ENCODE data around the gene PLCXD3.

DNA sequence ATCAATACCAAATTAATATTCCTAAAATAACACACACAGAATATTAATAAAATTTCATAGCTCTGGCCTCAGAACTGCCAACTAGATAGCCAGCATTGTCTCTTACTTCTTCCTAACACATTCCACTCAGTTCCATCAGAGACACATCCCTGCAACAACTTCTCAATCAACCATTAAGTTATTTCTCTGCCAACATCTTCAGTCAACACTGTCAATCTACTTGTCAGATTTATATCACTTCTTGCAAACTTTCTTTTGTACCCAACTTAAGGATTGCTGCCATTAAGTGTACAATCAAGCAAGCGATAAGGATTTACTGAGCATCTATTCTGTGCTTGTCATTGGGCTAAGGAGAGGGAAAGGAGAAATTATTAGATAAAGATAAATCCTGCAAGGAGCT lies 50.8 kb downstream of the PLCXD3 start:
- TF ChIP-seq USF2 (IDR thresholded peaks at IDR 0.05; ENCODE audit: low read length), result no peak
- TF ChIP-seq, protein P1, sequence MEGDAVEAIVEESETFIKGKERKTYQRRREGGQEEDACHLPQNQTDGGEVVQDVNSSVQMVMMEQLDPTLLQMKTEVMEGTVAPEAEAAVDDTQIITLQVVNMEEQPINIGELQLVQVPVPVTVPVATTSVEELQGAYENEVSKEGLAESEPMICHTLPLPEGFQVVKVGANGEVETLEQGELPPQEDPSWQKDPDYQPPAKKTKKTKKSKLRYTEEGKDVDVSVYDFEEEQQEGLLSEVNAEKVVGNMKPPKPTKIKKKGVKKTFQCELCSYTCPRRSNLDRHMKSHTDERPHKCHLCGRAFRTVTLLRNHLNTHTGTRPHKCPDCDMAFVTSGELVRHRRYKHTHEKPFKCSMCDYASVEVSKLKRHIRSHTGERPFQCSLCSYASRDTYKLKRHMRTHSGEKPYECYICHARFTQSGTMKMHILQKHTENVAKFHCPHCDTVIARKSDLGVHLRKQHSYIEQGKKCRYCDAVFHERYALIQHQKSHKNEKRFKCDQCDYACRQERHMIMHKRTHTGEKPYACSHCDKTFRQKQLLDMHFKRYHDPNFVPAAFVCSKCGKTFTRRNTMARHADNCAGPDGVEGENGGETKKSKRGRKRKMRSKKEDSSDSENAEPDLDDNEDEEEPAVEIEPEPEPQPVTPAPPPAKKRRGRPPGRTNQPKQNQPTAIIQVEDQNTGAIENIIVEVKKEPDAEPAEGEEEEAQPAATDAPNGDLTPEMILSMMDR (IDR thresholded peaks at IDR 0.05; ENCODE audit: control extremely low read depth in 1 of 3, insufficient read depth in 1 of 3, low read depth in 1 of 3, low read length in 3 of 3), result no peak
- TF ChIP-seq FOSL1 (IDR thresholded peaks at IDR 0.05; ENCODE audit: insufficient read depth, low read depth, low read length), result no peak
- no peak for TF ChIP-seq PHF8 (conservative IDR thresholded peaks at IDR 0.05; ENCODE audit: low read depth, low read length)
- no peak for TF ChIP-seq RFX5 (IDR thresholded peaks at IDR 0.05; ENCODE audit: borderline replicate concordance, low read depth, low read length)
- TF ChIP-seq, protein P2, sequence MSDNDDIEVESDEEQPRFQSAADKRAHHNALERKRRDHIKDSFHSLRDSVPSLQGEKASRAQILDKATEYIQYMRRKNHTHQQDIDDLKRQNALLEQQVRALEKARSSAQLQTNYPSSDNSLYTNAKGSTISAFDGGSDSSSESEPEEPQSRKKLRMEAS (IDR thresholded peaks at IDR 0.05), result no peak
- TF ChIP-seq SP1 (IDR thresholded peaks at IDR 0.05; ENCODE audit: low read depth, low read length), result no peak
- no peak for TF ChIP-seq EZH2 (IDR thresholded peaks at IDR 0.05; ENCODE audit: low read depth, low read length, severe bottlenecking)
- TF ChIP-seq RAD21 (IDR thresholded peaks at IDR 0.05 in 1 of 2, conservative IDR thresholded peaks at IDR 0.05 in 1 of 2; ENCODE audit: low read depth in 2 of 2, low read length in 2 of 2), result no peak
- TF ChIP-seq CEBPB (IDR thresholded peaks at IDR 0.05; ENCODE audit: low read depth, low read length), result no peak
- TF ChIP-seq POLR2AphosphoS5 (IDR thresholded peaks at IDR 0.05; ENCODE audit: low read depth, low read length), result no peak
